Osteocyte (in vitro differentiated cells): ENCODE measurements around the gene LRRC70. TPM values are rescaled to one million over a fixed set of nuclear protein-coding genes. Genes with fewer than 3 reads are reported as not detected.

Experiments used
- DNase-seq: peaks from one replicate; pipeline ENCODE4 v3.0.0; 2021; ENCODE audit warnings: mixed read lengths; ENCODE audit not compliant: unreplicated experiment; ENCODE audit errors: extremely low spot score
- H3K27ac Mint-ChIP-seq: one replicate; pipeline ENCODE4 v1.8.0; 2021; ENCODE audit warnings: mild to moderate bottlenecking, mixed read lengths; ENCODE audit not compliant: unreplicated experiment
- H3K27me3 Mint-ChIP-seq: one replicate; pipeline ENCODE4 v1.8.0; 2021; ENCODE audit warnings: mixed read lengths; ENCODE audit not compliant: unreplicated experiment
- H3K36me3 Mint-ChIP-seq: one replicate; pipeline ENCODE4 v1.8.0; 2021; ENCODE audit warnings: mixed read lengths; ENCODE audit not compliant: unreplicated experiment
- H3K4me1 Mint-ChIP-seq: one replicate; pipeline ENCODE4 v1.8.0; 2021; ENCODE audit warnings: mixed read lengths; ENCODE audit not compliant: unreplicated experiment
- H3K4me3 Mint-ChIP-seq: one replicate; pipeline ENCODE4 v1.8.0; 2021; ENCODE audit warnings: mild to moderate bottlenecking, moderate library complexity, mixed read lengths; ENCODE audit not compliant: unreplicated experiment
- H3K9me3 Mint-ChIP-seq: one replicate; pipeline ENCODE4 v1.8.0; 2021; ENCODE audit warnings: mixed read lengths; ENCODE audit not compliant: unreplicated experiment
- CTCF ChIP-seq: fragments of 200-600 bp; sonication (generic); IDR thresholded peaks from 2 replicates; pipeline ENCODE4 v1.5.0; 2021; ENCODE audit warnings: antibody characterized with exemption, mild to moderate bottlenecking, moderate library complexity
- total RNA-seq: library from RNA; stranded (reverse); gene quantifications from 2 replicates; pipeline ENCODE4 v1.2.1, GENCODE V29; 2021

Gene LRRC70
- total RNA-seq, 1 donor from 2014 or later: 0.73 TPM

GRCh38 chr5:62585751-62586150, 7.1 kb downstream of the LRRC70 start:
- Mint-ChIP-seq H3K27ac (no peak overlapping the region), H3K4me1 (no peaks in the 10 kb centered on the region), H3K27me3 (no peaks in the 10 kb centered on the region), H3K4me3 (no peak overlapping the region), H3K9me3 (no peaks in the 10 kb centered on the region), H3K36me3 (peaks cover 7% of the 10 kb centered on the region)
- TF ChIP-seq CTCF: no peak
- no peak for DNase-seq

- no peak for DNase-seq
- H3K36me3 Mint-ChIP-seq: peaks cover 9% of the 10 kb centered on the region
- no peaks in the 10 kb centered on the region for H3K4me1 Mint-ChIP-seq
- H3K27ac Mint-ChIP-seq: no peak overlapping the region
- no peaks in the 10 kb centered on the region for H3K9me3 Mint-ChIP-seq
- no peaks in the 10 kb centered on the region for H3K27me3 Mint-ChIP-seq
- H3K4me3 Mint-ChIP-seq: no peak overlapping the region
- TF ChIP-seq CTCF: no peak
Observed at GRCh38 chr5:62587737-62588136, 9.1 kb downstream of the LRRC70 start.

GRCh38 chr5:62588668-62589067, 10.0 kb downstream of the LRRC70 start:
- no peak overlapping the region for H3K27ac Mint-ChIP-seq
- no peak overlapping the region for H3K4me3 Mint-ChIP-seq
- no peaks in the 10 kb centered on the region for H3K27me3 Mint-ChIP-seq
- no peaks in the 10 kb centered on the region for H3K9me3 Mint-ChIP-seq
- no peak for TF ChIP-seq CTCF
- H3K36me3 Mint-ChIP-seq: peaks cover 9% of the 10 kb centered on the region
- DNase-seq: no peak
- peaks cover 5% of the 10 kb centered on the region for H3K4me1 Mint-ChIP-seq

GRCh38 chr5:62589504-62589903, 10.9 kb downstream of the LRRC70 start:
- no peak overlapping the region for H3K27ac Mint-ChIP-seq
- TF ChIP-seq CTCF: no peak
- no peak for DNase-seq

GRCh38 chr5:62590387-62590786, 11.8 kb downstream of the LRRC70 start:
- H3K27me3 Mint-ChIP-seq: no peaks in the 10 kb centered on the region
- TF ChIP-seq CTCF: no peak
- no peak for DNase-seq
- peaks cover 9% of the 10 kb centered on the region for H3K36me3 Mint-ChIP-seq
- H3K27ac Mint-ChIP-seq: no peak overlapping the region
- H3K4me1 Mint-ChIP-seq: peaks cover 8% of the 10 kb centered on the region
- no peak overlapping the region for H3K4me3 Mint-ChIP-seq
- H3K9me3 Mint-ChIP-seq: no peaks in the 10 kb centered on the region

More at GRCh38 chr5:62589504-62589903, 10.9 kb downstream of the LRRC70 start:
- H3K36me3 Mint-ChIP-seq: peaks cover 9% of the 10 kb centered on the region
- no peak overlapping the region for H3K4me3 Mint-ChIP-seq
- H3K9me3 Mint-ChIP-seq: no peaks in the 10 kb centered on the region
- H3K4me1 Mint-ChIP-seq: peaks cover 5% of the 10 kb centered on the region
- H3K27me3 Mint-ChIP-seq: no peaks in the 10 kb centered on the region
